CD4-positive, alpha-beta T cell (primary cell): ENCODE results near the gene HAGHL. TPM values are rescaled to one million over a fixed set of nuclear protein-coding genes. Genes with fewer than 3 reads are reported as not detected.
A peak's percentile ranks its signal among the peaks of the same experiment; 100 is the strongest.

Experiments
- ATAC-seq: fragments of 200-7000 bp; cut with Tn5 transposase; one replicate; pipeline ENCODE4 v1.10.0; 2022; ENCODE audit warnings: mild to moderate bottlenecking; ENCODE audit not compliant: poor library complexity
- CTCF ChIA-PET: fragments of 350-600 bp; sonication (Branson Sonifier 250); formaldehyde crosslinking; loops from one replicate; lab custom pipeline; 2021; ENCODE audit warnings: antibody characterized with exemption, inconsistent platforms; lab: Charles Lee
- POLR2A ChIA-PET: fragments of 350-600 bp; sonication (Branson Sonifier 250); formaldehyde crosslinking; loops from one replicate; lab custom pipeline; 2021; ENCODE audit warnings: antibody characterized with exemption, inconsistent platforms; lab: Charles Lee
- DNase-seq, 14 experiments: peaks; one replicate each; pipeline ENCODE4 v3.0.0-alpha.2; 2013 to 2020; ENCODE audit warnings: mixed read lengths in 2 of 14
- H3K27ac ChIP-seq, 2 donors: one replicate each; pipeline versions ENCODE4 v1.5.1 to v1.7.0; 2013; ENCODE audit warnings: low read length in 2 of 2, low read depth in 1 of 2, mild to moderate bottlenecking in 1 of 2
- H3K27me3 ChIP-seq, 2 experiments: 1 replicate in 1 of 2; 2 replicates in 1 of 2; pipeline versions ENCODE4 v1.6.1 to v1.7.0; 2013; ENCODE audit warnings: low read length in 2 of 2, control low read depth in 1 of 2, mild to moderate bottlenecking in 1 of 2, moderate library complexity in 1 of 2; ENCODE audit not compliant: insufficient read depth in 2 of 2, control insufficient read depth in 1 of 2
- H3K36me3 ChIP-seq: one replicate; pipeline ENCODE4 v1.6.1; 2013; ENCODE audit warnings: low read length, control low read depth; ENCODE audit not compliant: insufficient read depth
- H3K4me1 ChIP-seq: one replicate; pipeline ENCODE4 v1.6.1; 2013; ENCODE audit warnings: low read length, control low read depth; ENCODE audit not compliant: insufficient read depth
- H3K4me3 ChIP-seq: one replicate; pipeline ENCODE4 v1.5.1; 2013; ENCODE audit warnings: mild to moderate bottlenecking, low read length, moderate library complexity
- H3K9me3 ChIP-seq, 2 experiments: 1 replicate in 1 of 2; 2 replicates in 1 of 2; pipeline versions ENCODE4 v1.6.1 to v1.7.0; 2013; ENCODE audit warnings: low read length in 2 of 2, mild to moderate bottlenecking in 2 of 2, control low read depth in 1 of 2, moderate library complexity in 1 of 2; ENCODE audit not compliant: control insufficient read depth in 1 of 2, insufficient read depth in 1 of 2
- H3K27ac Mint-ChIP-seq: one replicate; pipeline ENCODE4 v1.8.0; 2020; ENCODE audit warnings: mixed read lengths
- H3K27me3 Mint-ChIP-seq: one replicate; pipeline ENCODE4 v1.8.0; 2021; ENCODE audit warnings: mixed read lengths
- H3K36me3 Mint-ChIP-seq: one replicate; pipeline ENCODE4 v1.8.0; 2021; ENCODE audit warnings: low read depth, mixed read lengths
- H3K4me1 Mint-ChIP-seq: one replicate; pipeline ENCODE4 v1.8.0; 2021; ENCODE audit warnings: low read depth, mixed read lengths
- H3K4me3 Mint-ChIP-seq: one replicate; pipeline ENCODE4 v1.8.0; 2020; ENCODE audit warnings: mild to moderate bottlenecking, mixed read lengths
- H3K9me3 Mint-ChIP-seq: one replicate; pipeline ENCODE4 v1.8.0; 2020; ENCODE audit warnings: mixed read lengths
- intact Hi-C, 2 experiments: fragments of 100-400 bp; cut with DNase I in 1 of 2; cut with micrococcal nuclease in 1 of 2; formaldehyde crosslinking; loops; one replicate each; pipeline versions ENCODE4 v1.15.1 to v1.9.0; 2023 to 2025; cut with DNase I, micrococcal nuclease
- total RNA-seq, 174 experiments: library from RNA in 2 of 174; stranded (reverse) in 2 of 174; gene quantifications; one replicate each; pipeline ENCODE4 v1.2.3 and lab custom pipeline; 2021 to 2026
- TF ChIP-seq, protein P1 (sequence below): fragments of 200-600 bp; IDR thresholded peaks from one replicate; pipeline ENCODE4 v1.8.0; 2022; ENCODE audit warnings: antibody characterized with exemption, mild to moderate bottlenecking

HAGHL gene
- total RNA-seq, 2 experiments from 2014 or later = 7.1 to 9.2 TPM

GRCh38 chr16:678209-678857, 48.6 kb upstream of the HAGHL start:
- Histone ChIP-seq H3K4me3 (no peak overlapping the region), H3K27me3 (peaks cover 8 to 12% of the 10 kb centered on the region in 2 experiments), H3K9me3 (no peaks in the 10 kb centered on the region), H3K27ac (no peak overlapping the region), H3K36me3 (peaks cover 18% of the 10 kb centered on the region), H3K4me1 (peaks cover 64% of the 10 kb centered on the region)
- peaks cover 23% of the 10 kb centered on the region for H3K36me3 Mint-ChIP-seq
- TF ChIP-seq, protein P1, sequence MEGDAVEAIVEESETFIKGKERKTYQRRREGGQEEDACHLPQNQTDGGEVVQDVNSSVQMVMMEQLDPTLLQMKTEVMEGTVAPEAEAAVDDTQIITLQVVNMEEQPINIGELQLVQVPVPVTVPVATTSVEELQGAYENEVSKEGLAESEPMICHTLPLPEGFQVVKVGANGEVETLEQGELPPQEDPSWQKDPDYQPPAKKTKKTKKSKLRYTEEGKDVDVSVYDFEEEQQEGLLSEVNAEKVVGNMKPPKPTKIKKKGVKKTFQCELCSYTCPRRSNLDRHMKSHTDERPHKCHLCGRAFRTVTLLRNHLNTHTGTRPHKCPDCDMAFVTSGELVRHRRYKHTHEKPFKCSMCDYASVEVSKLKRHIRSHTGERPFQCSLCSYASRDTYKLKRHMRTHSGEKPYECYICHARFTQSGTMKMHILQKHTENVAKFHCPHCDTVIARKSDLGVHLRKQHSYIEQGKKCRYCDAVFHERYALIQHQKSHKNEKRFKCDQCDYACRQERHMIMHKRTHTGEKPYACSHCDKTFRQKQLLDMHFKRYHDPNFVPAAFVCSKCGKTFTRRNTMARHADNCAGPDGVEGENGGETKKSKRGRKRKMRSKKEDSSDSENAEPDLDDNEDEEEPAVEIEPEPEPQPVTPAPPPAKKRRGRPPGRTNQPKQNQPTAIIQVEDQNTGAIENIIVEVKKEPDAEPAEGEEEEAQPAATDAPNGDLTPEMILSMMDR = no peak
- ChIA-PET POLR2A (interaction anchor here (1.3 to 4.8 kb wide), 4 partner anchors 10 to 42 kb away, joined by 3 to 55 read pairs (median 21); partner anchors contain the start of genes RHOT2 and WDR24), CTCF (interaction anchor here (1.2 kb wide), 1 partner anchor 10 kb away, joined by 3 read pairs; the partner anchor contains the start of gene RHOT2)
- H3K9me3 Mint-ChIP-seq = no peaks in the 10 kb centered on the region
- no peak for DNase-seq
- peak overlapping the region; percentile 64 for H3K27ac Mint-ChIP-seq
- no peaks in the 10 kb centered on the region for H3K27me3 Mint-ChIP-seq
- no peak for ATAC-seq
- peaks cover 26% of the 10 kb centered on the region for H3K4me1 Mint-ChIP-seq
- H3K4me3 Mint-ChIP-seq = peak overlapping the region; percentile 87
- intact Hi-C loops = no loop called here

- no peaks in the 10 kb centered on the region for H3K27me3 Mint-ChIP-seq
- Histone ChIP-seq H3K4me3 (peak overlapping the region; percentile 72), H3K27ac (peak overlapping the region in 1 of 2 donors; percentile 24), H3K9me3 (no peaks in the 10 kb centered on the region), H3K27me3 (peaks cover 8 to 12% of the 10 kb centered on the region in 2 experiments), H3K36me3 (peaks cover 18% of the 10 kb centered on the region), H3K4me1 (peaks cover 68% of the 10 kb centered on the region)
- H3K9me3 Mint-ChIP-seq = no peaks in the 10 kb centered on the region
- CTCF ChIA-PET = interaction anchor here (1.2 kb wide), 1 partner anchor 11 kb away, joined by 3 read pairs; the partner anchor contains the start of gene RHOT2
- peak overlapping the region; percentile 87 for H3K4me3 Mint-ChIP-seq
- peak overlapping the region; percentile 64 for H3K27ac Mint-ChIP-seq
- POLR2A ChIA-PET = interaction anchor here (1.0 to 4.8 kb wide), 5 partner anchors 9 to 42 kb away, joined by 3 to 55 read pairs (median 7); partner anchors contain the start of genes RHOT2 and WDR24
- peaks cover 23% of the 10 kb centered on the region for H3K36me3 Mint-ChIP-seq
- TF ChIP-seq, protein P1 = no peak
- intact Hi-C loops = no loop called here
- H3K4me1 Mint-ChIP-seq = peaks cover 26% of the 10 kb centered on the region
- DNase-seq (peak in 6 of 14 experiments; percentile 38 to 79 (median 52)), ATAC-seq (peak; percentile 3)
Measured at GRCh38 chr16:678858-679813, 47.8 kb upstream of the HAGHL start.
